ENCODE results near the gene NAAA.
"Not testable (repeated sequence)": the region's sequence is repeated elsewhere in the genome, so short reads cannot be mapped to it uniquely, and the experiment has no call there.

Gene NAAA

DNA sequence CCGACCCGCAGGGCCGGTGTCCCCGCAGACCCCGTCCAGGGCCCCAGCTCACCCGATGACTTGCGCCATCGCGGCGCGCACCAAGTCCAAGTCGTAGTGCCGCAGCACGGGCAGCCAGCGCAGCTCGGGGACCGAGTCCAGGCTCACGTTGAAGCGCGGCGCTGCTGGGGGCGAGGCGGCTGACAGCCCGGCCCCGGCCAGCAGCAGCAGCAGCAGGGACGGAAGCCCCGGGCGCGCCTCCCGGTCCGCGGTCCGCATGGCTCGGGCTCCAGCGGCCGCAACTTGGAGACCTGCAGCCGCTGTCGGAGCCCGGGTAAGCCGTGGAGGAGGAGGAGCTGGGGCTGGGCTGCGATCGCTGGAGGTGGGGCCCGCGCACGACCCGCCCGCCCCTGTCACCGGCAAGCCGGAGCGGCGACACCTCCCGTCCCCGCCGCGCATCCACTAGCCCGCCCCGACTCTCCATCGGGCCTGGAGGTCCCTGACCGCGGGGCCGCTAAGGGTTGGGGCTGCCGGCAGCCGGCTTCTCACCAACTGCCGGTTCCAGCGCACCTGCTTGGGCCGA, at the start of gene NAAA:
NAAA (minus strand) TSS at position 322 of the 562 bp plus-strand sequence; CDS start at position 258, 64 bp downstream.
- DNase-seq: peak; percentile 28 to 30

DNA sequence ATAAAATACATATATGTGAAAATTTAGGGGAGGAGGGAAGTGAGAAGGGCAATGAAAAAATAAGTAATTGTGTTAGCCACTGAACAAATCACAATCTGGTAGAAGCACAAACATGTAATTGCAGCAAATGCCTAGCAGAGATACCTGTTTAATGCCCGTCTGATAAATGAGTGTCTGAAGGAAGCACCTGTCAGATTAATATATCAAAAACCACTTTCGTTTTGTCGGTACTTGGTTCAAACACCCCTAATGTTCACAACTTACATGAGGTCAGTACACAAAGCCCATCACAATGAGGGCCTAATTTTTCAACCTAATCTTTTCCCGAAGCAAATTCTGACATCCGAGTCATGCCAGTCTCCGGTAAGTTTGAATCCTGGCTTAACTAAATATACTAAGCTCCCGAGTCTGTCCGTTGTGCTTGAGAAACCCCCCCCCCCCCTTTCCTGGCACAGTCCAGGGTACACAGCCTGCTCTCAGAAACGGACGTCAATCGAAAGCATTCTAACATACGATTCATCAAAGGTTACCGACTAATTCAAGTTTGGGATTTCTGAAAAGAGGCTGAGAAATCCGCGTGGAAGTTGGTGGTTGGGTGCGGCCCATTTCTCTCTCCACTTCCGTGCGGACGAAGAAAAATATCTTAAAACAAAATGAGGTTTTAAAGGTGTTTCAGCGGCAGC, 49.2 kb upstream of the NAAA start:
- no peak for DNase-seq

DNA sequence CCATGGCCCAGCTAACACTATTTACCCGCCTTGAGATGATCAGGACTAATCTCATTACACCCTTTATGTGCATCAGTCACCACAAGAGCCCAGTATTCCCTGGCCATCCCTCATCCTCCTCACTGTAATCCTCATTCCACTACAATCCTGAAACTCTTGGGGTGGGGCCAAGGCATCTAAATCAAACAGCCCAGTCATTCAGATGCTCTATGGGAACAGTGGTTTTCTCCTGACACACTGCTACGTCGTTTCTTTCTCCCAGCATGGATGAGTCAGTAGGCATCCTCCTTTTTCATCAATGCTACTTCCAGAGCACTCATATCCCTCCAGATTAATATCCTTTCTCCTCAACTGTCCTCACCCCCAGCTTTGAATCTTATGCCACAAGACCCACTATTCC, 44.3 kb upstream of the NAAA start:
- no peak for DNase-seq

DNA sequence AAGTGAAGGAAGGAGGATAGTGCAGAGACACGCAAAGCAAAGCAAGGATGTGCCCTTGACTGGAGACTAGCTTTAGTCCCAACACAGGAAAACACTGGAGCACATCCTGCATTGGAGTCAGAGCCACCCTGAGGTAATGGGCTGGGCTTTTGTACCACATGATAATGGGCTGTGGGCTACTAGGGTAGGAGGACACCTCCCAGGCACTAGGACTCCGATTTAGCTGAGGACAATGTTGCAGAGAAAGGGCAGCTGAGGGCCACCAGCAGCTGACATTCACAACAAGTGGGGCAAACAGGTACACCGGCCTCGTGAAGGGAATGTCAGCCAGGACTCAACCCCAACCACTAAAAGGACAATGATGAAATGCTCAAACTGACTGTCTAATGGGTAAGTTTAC, 39.8 kb upstream of the NAAA start:
- DNase-seq: no peak

DNA sequence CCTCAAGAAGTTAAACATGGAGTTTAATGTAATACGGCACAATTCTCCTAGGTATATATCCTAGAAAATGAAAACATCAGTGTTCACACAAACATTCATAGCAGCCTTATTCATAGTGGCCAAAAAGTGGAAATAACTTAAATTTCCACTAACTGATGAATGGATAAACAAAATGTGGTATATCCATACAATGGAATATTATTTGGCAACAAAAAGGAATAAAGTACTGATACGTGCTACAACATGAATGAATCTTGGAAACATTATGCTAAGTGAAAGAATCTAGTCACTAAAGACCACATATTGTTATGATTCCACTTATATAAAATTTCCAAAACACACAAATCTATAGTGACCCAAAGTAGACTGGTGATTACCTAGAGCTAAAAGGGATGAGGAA, 35.4 kb upstream of the NAAA start:
- DNase-seq: no peak

DNA sequence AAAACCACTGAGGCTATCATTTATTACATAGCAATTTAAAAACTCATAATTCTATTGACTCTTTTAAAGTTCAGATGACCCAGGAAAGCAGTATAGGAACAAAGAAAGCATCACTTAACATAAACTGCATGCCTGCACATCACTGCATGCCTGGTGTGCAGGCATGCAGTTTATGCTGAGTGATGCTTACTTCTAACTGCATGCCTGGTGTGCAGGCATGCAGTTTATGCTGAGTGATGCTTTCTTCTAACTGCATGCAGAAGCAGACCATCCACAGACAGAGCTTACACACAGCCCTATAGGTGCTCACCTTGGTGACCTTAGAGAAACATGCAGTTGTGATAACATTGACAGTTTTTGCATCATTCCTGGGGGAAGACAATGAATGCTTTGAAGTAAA, 33.0 kb upstream of the NAAA start:
- DNase-seq: no peak

DNA sequence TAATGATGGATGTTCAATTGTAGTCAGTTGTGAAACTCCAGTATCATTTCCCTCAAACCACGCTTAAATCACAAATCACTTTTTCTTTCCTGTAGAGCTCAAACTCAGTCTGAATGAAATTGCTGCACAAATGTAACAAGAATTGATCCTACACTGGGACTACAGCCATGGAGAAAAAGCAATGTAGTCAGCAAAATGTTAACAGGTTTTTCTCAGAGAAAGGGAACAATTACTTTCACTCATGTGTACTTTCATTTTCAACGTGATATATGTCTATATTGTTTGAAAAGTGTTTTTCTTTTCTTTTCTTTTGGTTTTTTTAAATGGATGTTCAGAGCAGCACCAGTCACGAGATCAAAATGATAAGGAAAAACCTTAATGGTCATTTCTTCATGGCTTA, 27.3 kb upstream of the NAAA start:
- no peak for DNase-seq

DNA sequence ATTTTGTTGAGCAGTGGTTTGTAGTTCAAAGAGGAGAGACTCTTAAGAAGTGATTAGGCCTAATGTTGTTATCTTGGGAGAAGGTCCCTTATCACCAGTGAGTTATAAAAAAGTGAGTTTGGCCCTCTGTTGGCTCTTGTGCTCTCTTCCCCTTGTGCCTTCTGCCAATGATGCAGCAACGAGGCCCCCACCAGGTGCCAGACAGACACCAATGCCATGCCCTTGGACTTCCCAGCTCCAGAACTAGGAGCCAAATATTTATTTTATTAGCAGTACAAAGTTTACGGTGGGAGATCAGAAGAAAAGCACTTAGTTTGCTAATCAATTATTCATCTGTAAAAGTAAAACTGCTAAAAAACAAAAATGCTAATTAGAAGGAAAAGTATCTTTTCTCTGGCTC, 22.7 kb upstream of the NAAA start:
- DNase-seq: no peak

DNA sequence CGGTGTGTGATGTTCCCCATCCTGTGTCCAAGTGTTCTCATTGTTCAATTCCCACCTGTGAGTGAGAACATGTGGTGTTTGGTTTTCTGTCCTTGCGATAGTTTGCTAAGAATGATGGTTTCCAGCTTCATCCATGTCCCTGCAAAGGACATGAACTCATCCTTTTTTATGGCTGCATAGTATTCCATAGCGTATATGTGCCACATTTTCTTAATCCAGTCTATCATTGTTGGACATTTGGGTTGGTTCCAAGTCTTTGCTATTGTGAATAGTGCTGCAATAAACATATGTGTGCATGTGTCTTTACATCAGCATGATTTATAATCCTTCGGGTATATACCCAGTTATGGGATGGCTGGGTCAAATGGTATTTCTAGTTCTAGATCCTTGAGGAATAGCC, 21.3 kb upstream of the NAAA start:
- not testable (repeated sequence) for DNase-seq

DNA sequence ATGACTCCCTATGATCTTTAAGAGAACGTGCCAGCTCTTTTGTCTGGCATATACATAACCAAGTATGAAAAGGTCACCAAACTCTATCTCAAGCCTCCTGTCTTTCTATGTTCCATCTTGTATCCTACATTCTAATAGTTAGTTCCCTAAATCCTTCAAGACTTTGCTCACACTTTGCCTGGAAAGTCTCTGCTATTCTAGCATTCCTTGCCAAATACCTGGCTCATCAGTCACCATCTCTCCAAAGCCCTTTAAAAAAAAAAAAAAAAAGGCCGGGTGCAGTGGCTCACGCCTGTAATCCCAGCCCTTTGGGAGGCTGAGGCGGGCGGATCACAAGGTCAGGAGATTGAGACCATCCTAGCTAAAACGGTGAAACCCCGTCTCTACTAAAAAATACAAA, 17.7 kb upstream of the NAAA start:
- not testable (repeated sequence) for DNase-seq

DNA sequence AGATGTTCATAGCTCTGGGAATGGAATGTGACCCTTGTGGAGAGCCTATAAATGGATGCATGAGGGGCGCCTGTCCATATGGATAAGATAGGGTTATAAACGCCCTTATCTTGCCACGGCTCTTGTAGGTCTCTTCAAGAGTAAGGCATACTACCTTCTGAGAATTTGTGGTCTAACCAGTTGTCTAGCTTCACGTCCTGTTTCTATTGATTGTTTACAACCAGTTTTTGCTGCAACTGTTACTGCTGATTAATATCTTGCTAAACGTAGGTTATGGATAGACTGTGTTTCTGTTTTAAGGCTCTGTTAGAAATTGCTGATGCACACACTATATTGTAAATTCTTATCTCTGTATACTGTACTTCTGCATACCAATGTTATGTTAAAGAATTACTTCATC, 14.0 kb upstream of the NAAA start:
- DNase-seq: not testable (repeated sequence)

DNA sequence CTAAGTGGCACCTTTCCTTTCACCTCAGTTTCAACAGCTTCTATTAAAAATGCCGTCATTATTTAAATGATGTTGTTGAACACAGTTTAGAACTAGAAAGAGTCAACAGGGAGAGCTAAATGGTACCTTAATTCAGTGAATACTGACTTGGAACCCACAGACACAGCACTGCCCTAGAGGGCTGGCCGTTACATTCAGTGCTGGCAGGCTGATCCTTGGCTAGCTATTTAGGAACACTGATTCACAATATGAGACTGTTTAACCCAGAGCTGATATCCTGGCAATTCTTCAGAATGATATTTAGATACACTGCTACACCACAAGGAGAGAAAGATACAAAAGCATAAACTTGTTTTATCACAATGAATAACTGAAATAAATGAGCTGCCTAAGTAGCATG, 12.7 kb upstream of the NAAA start:
- no peak for DNase-seq

DNA sequence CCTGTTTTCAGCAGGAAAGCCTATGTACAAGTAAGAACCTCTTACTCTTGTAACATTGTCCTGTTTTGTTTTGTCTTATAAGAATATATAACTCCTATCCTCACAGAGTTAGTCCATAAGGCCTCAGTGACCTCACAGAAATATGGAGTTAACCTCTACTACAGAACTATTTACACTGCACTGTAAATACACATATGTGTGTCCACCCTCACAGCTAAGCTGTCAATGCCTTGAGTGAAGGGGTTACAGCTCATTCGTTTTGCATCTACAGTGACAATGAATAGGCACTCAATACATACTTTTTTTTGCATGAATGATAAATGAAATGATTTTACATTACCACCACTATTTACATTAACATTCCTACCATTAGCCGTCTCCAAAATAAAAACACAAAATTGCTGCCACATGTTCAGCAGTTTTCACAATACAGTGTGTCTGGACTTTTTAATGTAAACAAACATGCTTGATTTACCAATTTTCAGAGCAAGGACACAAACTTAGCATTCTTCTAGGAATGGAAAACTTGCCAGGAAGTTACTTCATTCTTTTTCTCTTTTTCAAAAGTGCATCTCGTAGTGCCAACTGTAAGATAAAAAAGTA, 9.5 kb upstream of the NAAA start:
- DNase-seq: no peak

DNA sequence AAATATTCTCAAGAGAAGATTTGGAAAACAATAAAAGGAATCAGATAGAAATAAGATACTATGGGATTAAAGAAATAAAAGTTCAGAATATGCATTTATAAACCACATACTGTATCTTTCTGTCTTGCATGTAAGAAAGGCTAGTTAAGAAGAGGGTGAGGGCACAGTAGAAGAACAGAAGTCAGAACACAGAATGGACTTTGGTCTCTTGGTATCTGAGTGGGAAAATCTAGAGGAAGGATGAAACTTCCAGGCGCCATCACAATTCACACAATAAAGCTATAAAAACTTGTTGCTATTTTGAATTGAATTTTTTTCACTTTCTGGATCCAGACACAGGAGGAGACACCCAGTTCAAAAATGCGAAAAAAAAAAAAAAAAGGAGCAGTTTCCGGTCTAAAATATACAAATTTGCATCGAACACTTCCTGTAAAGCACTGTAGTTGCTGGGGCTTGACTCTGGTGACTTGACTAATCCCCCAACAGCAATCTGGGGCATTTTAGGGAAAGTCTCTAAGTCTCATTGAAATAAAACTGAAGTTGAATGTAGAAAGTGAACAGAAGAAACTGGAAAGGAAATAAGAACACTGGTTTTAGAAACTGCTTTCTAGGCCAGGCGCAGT, 8.1 kb upstream of the NAAA start:
- DNase-seq: no peak

DNA sequence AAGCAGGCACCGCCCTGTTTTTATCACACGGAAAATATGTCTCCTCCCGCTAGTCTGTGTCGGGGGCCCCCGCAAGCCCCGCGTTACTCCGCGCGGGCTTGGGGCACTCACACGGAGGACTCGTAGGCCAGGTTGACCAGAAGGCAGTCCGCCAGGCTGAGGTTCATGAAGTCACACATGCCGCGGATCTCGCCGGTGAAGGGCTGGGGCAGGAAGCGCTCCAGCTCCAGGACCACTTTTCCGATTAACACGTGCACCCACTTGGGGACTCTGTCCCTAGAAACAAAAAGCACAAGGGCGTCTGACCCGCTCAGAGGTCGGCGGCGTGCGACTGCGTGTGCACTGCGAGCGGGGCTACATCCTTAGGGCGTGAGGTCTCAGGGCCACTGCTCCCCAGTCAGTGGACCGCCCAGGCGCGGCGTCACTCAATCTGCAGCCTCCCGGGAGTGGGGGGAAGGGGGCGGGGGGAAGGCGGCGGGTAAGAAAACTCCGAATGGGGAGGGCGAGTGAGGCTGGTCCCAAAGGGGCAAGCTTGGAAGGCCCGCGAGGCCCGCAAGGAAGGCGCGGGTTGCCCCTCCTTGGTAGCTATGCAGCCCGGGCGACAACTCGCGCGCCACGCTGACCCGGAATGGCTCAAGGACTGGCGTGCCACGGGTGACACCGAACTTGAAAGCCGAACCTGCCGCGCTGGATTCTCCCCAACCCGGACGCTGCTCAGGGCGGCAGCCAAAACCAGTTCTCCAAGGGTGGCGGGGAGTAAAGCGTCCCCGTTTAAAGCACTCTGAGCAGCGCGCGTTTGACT, 722 bp downstream of the NAAA start:
- DNase-seq: peak; percentile 32 to 36

DNA sequence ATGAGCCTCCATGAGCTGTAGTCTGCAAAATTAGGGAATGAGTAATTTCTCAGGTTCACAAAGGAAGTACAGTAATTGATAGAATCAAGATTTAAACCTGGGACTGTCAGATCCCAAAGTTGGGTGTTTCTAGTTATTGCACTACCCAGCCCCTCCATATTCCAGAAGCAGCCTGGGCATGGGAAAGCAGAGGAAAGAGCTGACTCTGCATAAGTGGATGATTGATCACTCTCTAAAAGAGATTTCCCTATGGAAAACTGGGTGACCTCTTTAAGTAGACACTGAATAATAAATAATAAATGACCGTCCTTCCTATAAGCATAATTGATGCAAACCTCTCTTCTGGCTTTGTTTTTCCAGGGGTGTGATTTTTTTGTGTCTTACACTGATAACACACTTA, 5.2 kb downstream of the NAAA start:
- no peak for DNase-seq

DNA sequence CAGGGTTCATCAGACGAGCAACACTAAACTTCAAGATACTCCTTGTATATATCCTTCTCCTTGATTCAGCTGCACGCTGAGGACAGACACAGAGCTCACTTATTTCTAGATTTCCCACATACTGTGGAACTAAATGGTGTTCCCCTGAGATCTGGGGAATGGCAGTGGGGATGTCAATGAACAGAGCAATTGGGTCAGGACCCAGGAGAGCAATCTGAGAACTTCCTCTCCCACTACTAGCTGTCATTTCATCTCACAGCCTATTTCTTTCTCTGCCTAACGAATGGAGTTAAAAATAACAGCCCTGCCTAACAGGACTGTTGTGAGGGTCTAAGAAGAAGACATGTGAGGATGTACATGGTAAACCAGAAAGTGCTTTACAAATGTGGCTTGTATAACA, 10.7 kb downstream of the NAAA start:
- no peak for DNase-seq

DNA sequence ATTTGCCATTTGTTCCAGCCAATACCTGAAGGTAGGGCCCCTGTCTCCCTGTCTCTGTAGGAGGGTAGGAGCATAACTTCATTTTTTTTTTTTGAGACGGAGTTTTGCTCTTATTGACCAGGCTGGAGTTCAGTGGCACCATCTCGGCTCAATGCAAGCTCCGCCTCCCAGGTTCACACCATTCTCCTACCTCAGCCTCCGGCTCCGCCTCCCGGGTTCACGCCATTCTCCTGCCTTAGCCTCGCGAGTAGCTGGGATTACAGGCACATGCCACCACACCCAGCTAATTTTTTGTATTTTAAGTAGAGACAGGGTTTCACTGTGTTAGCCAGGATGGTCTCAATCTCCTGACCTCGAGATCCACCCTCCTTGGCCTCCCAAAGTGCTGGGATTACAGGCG, 15.9 kb downstream of the NAAA start:
- not testable (repeated sequence) for DNase-seq

DNA sequence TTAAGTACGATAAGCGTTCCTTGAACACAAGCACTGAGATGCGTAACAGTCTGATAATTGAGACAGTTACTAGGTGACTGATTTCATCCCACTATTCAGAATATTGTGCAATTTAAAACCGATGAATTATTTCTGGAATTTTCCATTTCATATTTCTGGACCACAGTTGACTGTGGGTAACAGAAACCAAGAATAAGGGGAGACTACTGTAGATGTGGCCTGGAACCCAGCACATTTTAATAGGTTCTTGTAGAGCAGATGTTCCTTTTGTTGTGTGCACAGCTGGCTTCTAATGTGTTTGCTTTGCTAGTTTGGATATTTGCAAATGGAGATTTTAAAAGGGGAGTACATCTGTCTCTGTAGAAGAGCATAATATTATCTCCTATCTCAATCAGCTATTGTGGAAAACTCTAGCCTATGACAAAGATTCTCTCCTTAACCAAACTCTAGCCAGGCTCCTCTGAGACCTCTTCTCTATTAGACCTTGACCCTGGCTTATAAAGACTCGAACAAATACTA, 16.4 kb downstream of the NAAA start:
- DNase-seq: no peak

DNA sequence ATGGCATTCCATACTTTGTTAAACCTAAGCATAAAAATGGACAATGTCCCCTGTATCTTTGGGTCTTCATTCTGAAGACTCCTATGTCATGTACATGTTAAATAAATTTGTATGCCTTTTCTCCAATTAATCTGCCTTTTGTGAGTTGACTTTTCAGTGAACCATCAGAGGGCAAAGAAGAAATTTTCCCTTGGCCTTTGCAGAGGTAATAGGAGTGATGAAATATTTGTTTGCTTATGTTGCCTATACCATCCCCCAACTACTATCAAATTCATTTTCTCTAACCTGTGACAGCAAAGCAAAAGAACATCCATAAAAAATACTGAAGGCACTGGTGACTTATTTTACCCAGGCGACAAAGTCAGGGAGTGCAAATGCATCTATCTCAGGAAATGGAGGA, 18.2 kb downstream of the NAAA start:
- no peak for DNase-seq

DNA sequence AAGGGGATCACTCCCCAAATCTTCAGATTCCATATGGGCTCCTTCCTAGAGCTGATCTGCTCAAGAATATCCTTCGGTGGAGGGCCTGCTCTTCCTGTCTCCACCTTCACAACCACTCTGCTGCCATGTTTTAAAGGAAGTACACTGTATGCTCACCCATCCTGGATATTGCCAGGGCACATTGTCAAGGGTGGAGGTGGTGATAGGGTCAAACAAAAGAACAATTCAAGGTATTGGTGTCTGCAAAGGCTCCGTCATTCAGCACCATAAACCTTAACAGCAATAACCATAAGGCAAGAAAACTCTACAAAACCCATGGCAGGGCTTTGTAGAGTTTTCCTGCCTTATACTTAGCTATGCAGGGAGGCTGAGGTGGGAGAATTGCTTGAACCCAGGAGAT, 18.9 kb downstream of the NAAA start:
- no peak for DNase-seq

DNA sequence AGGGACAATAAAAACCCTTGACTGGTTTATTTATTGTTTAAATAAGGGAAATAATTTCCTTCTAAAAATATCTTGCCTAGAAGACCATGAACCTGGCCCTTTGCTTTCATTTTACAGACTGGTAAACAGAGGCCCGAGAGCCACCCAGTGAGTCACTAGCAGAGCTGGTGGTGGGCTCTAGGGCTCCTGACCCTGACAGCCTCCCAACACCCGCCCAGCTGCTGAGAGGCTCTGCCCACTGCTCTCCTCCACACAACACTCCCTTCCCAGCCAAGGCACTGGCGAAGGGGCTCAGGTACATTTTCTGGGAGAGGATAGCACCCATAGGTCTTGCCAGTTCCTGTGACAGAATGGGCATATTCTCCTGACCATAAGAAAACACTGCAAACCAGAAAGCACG, 20.5 kb downstream of the NAAA start:
- no peak for DNase-seq

DNA sequence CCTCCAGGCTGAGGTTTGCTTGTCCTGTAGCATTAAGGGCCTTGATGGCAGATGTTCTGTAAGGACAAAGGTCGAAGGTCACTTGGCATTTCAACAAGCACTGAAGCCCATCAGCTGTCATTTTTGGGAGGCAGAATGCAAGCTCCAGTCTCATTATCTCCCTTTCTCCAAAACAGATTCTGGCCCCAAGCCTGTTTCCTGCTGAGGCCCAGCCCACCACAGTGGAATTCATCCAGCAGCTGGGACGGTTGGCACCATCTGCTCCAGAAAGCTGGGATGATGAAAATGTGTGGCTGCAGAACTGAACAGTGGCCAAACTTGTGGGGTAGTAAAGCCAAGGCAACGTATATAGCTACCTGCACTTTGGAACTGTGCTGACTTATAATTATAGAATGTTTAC, 20.9 kb downstream of the NAAA start:
- no peak for DNase-seq
